OCI-LY7 (cell line): ENCODE measurements around the gene PPP1R9A. TPM values are rescaled to one million over a fixed set of nuclear protein-coding genes. Genes with fewer than 3 reads are reported as not detected.

Source experiments
- BruUV-seq: library from RNA; stranded (reverse); fragments of 400-500 nt; replicated peaks from 2 replicates; lab custom pipeline; 2021; lab: Mats Ljungman, UMichigan
- CTCF ChIA-PET: fragments of 300-600 bp; sonication (Branson Sonifier 250); formaldehyde crosslinking; loops from one replicate; lab custom pipeline; 2022; ENCODE audit warnings: antibody characterized with exemption; ENCODE audit not compliant: unreplicated experiment; lab: Charles Lee
- POLR2A ChIA-PET: fragments of 300-600 bp; sonication (Branson Sonifier 250); formaldehyde crosslinking; loops from one replicate; lab custom pipeline; 2022; ENCODE audit warnings: antibody characterized with exemption; lab: Charles Lee
- DNase-seq: peaks from one replicate; pipeline ENCODE4 v3.0.0-alpha.2; 2015; ENCODE audit warnings: low spot score
- H2AFZ ChIP-seq: fragments of 200-600 bp; sonication (generic), shearing (Covaris generic); 2 replicates; pipeline ENCODE4 v1.6.1; 2014; ENCODE audit warnings: mild to moderate bottlenecking, antibody characterized with exemption, low read length, moderate library complexity
- H3K27ac ChIP-seq: fragments of 200-600 bp; sonication (generic); 2 replicates; pipeline ENCODE4 v1.5.1; 2014; ENCODE audit warnings: mixed run types, low read depth, mild to moderate bottlenecking, moderate library complexity, low read length, inconsistent platforms; ENCODE audit not compliant: poor library complexity, severe bottlenecking
- H3K36me3 ChIP-seq: fragments of 200-600 bp; sonication (generic); 2 replicates; pipeline ENCODE4 v1.6.1; 2014; ENCODE audit warnings: mild to moderate bottlenecking, antibody characterized with exemption, low read length, moderate library complexity, mixed read lengths; ENCODE audit not compliant: insufficient read depth
- H3K4me1 ChIP-seq: fragments of 200-600 bp; sonication (generic); 2 replicates; pipeline ENCODE4 v1.5.1; 2014; ENCODE audit warnings: mild to moderate bottlenecking, low read length; ENCODE audit not compliant: insufficient read depth, poor library complexity, severe bottlenecking
- H3K4me2 ChIP-seq: fragments of 200-600 bp; sonication (generic); 2 replicates; pipeline ENCODE4 v1.6.1; 2014; ENCODE audit warnings: mild to moderate bottlenecking, low read length
- H3K4me3 ChIP-seq: fragments of 200-600 bp; sonication (generic); 2 replicates; pipeline ENCODE4 v1.5.1; 2014; ENCODE audit warnings: mild to moderate bottlenecking, low read depth, low read length; ENCODE audit not compliant: poor library complexity, severe bottlenecking
- H3K79me2 ChIP-seq: fragments of 200-600 bp; sonication (generic); 2 replicates; pipeline ENCODE4 v1.6.1; 2016; ENCODE audit warnings: low read depth, mild to moderate bottlenecking, low read length, moderate library complexity, mixed read lengths; ENCODE audit not compliant: insufficient read depth
- H3K9me2 ChIP-seq: fragments of 200-600 bp; sonication (generic); 2 replicates; pipeline ENCODE4 v1.6.1; 2016; ENCODE audit warnings: mild to moderate bottlenecking, low read length, mixed read lengths; ENCODE audit not compliant: insufficient read depth
- H3K9me3 ChIP-seq: fragments of 200-600 bp; sonication (generic); 2 replicates; pipeline ENCODE4 v1.6.1; 2014; ENCODE audit warnings: mild to moderate bottlenecking, mixed run types, low read length, mixed read lengths
- H4K20me1 ChIP-seq: fragments of 200-600 bp; sonication (generic); 2 replicates; pipeline ENCODE4 v1.6.1; 2014; ENCODE audit warnings: mild to moderate bottlenecking, antibody characterized with exemption, low read length, moderate library complexity, mixed read lengths; ENCODE audit not compliant: insufficient read depth
- CTCF ChIP-seq: fragments of 200-600 bp; sonication (generic); conservative IDR thresholded peaks from 2 replicates; pipeline ENCODE4 v1.5.1; 2014; ENCODE audit warnings: mild to moderate bottlenecking, antibody characterized with exemption, low read length, moderate library complexity, mixed read lengths
- EZH2phosphoT487 ChIP-seq: fragments of 200-600 bp; sonication (generic); IDR thresholded peaks from 2 replicates; pipeline ENCODE4 v1.6.1; 2018; ENCODE audit warnings: low read depth, borderline replicate concordance, mild to moderate bottlenecking, mixed run types, antibody characterized with exemption, low read length, moderate library complexity, mixed read lengths
- intact Hi-C: fragments of 100-400 bp; cut with micrococcal nuclease; formaldehyde crosslinking; loops from one replicate; pipeline ENCODE4 v1.10.0; 2022; ENCODE audit not compliant: unreplicated experiment
- total RNA-seq, 2 experiments: library from RNA; depleted of rRNA in 1 of 2; stranded (reverse); fragments of >200 nt in 1 of 2; shearing (Covaris generic) in 1 of 2; gene quantifications; 2 replicates each; pipeline ENCODE4 v1.2.3, GENCODE V29; 2014 to 2022

Gene PPP1R9A
- total RNA-seq, 2 experiments from 2014 or later: not detected

GRCh38 chr7:95105627-95106026 lies 198.2 kb downstream of the PPP1R9A start:
- Histone ChIP-seq H3K9me2 (no peaks in the 10 kb centered on the region), H3K36me3 (no peaks in the 10 kb centered on the region), H2AFZ (no peak overlapping the region), H3K79me2 (no peaks in the 10 kb centered on the region), H3K4me3 (no peak overlapping the region), H3K27ac (no peak overlapping the region), H3K4me2 (no peak overlapping the region), H3K4me1 (no peaks in the 10 kb centered on the region), H3K9me3 (no peaks in the 10 kb centered on the region), H4K20me1 (no peaks in the 10 kb centered on the region)
- TF ChIP-seq EZH2phosphoT487 (no peak), CTCF (no peak)
- BruUV-seq: no TSS peak
- CTCF ChIA-PET: no interaction called here
- intact Hi-C loops: no loop called here
- POLR2A ChIA-PET: no interaction called here
- DNase-seq: no peak

GRCh38 chr7:95106401-95106800 lies 199.0 kb downstream of the PPP1R9A start:
- intact Hi-C loops: no loop called here
- H3K79me2 ChIP-seq: no peaks in the 10 kb centered on the region

GRCh38 chr7:95110707-95111106 lies 203.3 kb downstream of the PPP1R9A start:
- no peak overlapping the region for H3K4me3 ChIP-seq
- no peak for DNase-seq
- ChIA-PET POLR2A (no interaction called here), CTCF (no interaction called here)
- TF ChIP-seq CTCF (no peak), EZH2phosphoT487 (no peak)
- no peaks in the 10 kb centered on the region for H4K20me1 ChIP-seq
- BruUV-seq: no TSS peak
- H2AFZ ChIP-seq: no peak overlapping the region
- no peaks in the 10 kb centered on the region for H3K9me2 ChIP-seq
- no peaks in the 10 kb centered on the region for H3K79me2 ChIP-seq
- no peak overlapping the region for H3K27ac ChIP-seq
- H3K4me1 ChIP-seq: no peaks in the 10 kb centered on the region
- intact Hi-C loops: no loop called here
- H3K4me2 ChIP-seq: no peak overlapping the region
- H3K36me3 ChIP-seq: no peaks in the 10 kb centered on the region
- H3K9me3 ChIP-seq: no peaks in the 10 kb centered on the region

More at GRCh38 chr7:95106401-95106800, 199.0 kb downstream of the PPP1R9A start:
- Histone ChIP-seq H3K36me3 (no peaks in the 10 kb centered on the region), H3K27ac (no peak overlapping the region), H3K4me2 (no peak overlapping the region), H3K4me3 (no peak overlapping the region), H3K9me2 (no peaks in the 10 kb centered on the region), H3K4me1 (no peaks in the 10 kb centered on the region), H4K20me1 (no peaks in the 10 kb centered on the region), H2AFZ (no peak overlapping the region), H3K9me3 (no peaks in the 10 kb centered on the region)
- ChIA-PET CTCF (no interaction called here), POLR2A (no interaction called here)
- TF ChIP-seq CTCF (no peak), EZH2phosphoT487 (no peak)
- no peak for DNase-seq
- no TSS peak for BruUV-seq
